K562 (cell line): ENCODE measurements around the gene MYL12A.

Source experiments
- CTCF ChIP-seq, 3 experiments: IDR thresholded peaks in 2 of 3; conservative IDR thresholded peaks in 1 of 3; 2 replicates each; pipeline ENCODE4 v1.5.1; 2011 to 2012; ENCODE audit warnings: low read length in 3 of 3, mild to moderate bottlenecking in 3 of 3, control low read depth in 2 of 3, improper control_type of control experiment in 1 of 3, inconsistent platforms in 1 of 3, low read depth in 1 of 3, mixed read lengths in 1 of 3, moderate library complexity in 1 of 3; ENCODE audit not compliant: insufficient read depth in 2 of 3
- HDAC2 ChIP-seq: fragments of 450-650 bp; IDR thresholded peaks from 2 replicates; pipeline ENCODE4 v1.6.1; 2016; ENCODE audit warnings: mild to moderate bottlenecking
- HINFP ChIP-seq: fragments of 450-650 bp; conservative IDR thresholded peaks from 2 replicates; pipeline ENCODE4 v1.6.1; 2016; ENCODE audit warnings: missing genetic modification characterization, low read depth, mild to moderate bottlenecking, control low read depth, missing compliant biosample characterization
- JUND ChIP-seq, 2 experiments: IDR thresholded peaks; 2 replicates in 1 of 2; 3 replicates in 1 of 2; pipeline ENCODE4 v1.6.1; 2011; ENCODE audit warnings: borderline replicate concordance in 2 of 2, low read depth in 2 of 2, low read length in 2 of 2, improper control_type of control experiment in 1 of 2, missing biosample characterization in 1 of 2, missing genetic modification characterization in 1 of 2, missing genetic modification reagents in 1 of 2
- MEIS2 ChIP-seq: fragments of 450-650 bp; IDR thresholded peaks from 2 replicates; pipeline ENCODE4 v1.6.1; 2014; ENCODE audit warnings: mild to moderate bottlenecking; ENCODE audit not compliant: partially characterized antibody
- NFIC ChIP-seq: fragments of 450-650 bp; IDR thresholded peaks from 2 replicates; pipeline ENCODE4 v1.6.1; 2017; ENCODE audit warnings: mild to moderate bottlenecking, inconsistent platforms
- POLR2A ChIP-seq: fragments of 450-650 bp; conservative IDR thresholded peaks from 2 replicates; pipeline ENCODE4 v1.6.1; 2016
- RFX5 ChIP-seq: IDR thresholded peaks from 2 replicates; pipeline ENCODE4 v1.6.1; 2011; ENCODE audit warnings: low read depth, mild to moderate bottlenecking, improper control_type of control experiment, low read length
- SRF ChIP-seq, 2 experiments: fragments of 250-450, 450-650 bp in 1 of 2; sonication (Bioruptor Pico) in 1 of 2; sonication (generic) in 1 of 2; formaldehyde crosslinking; IDR thresholded peaks; 2 replicates each; pipeline versions ENCODE4 v1.5.0 to v1.5.1; 2020 to 2022; ENCODE audit warnings: mild to moderate bottlenecking in 1 of 2, missing genetic modification reagents in 1 of 2
- ZBTB40 ChIP-seq, 2 experiments: fragments of 450-650 bp in 1 of 2; sonication (generic) in 1 of 2; formaldehyde crosslinking in 1 of 2; IDR thresholded peaks; 2 replicates each; pipeline versions ENCODE4 v1.7.1 to v1.9.0; 2016 to 2022; ENCODE audit warnings: inconsistent platforms in 1 of 2, mild to moderate bottlenecking in 1 of 2, missing genetic modification reagents in 1 of 2
- ZNF165 ChIP-seq: fragments of 250-450 bp; sonication (Bioruptor Pico); IDR thresholded peaks from 2 replicates; pipeline ENCODE4 v1.4.0; 2020; ENCODE audit warnings: borderline replicate concordance

GRCh38 chr18:3251963-3252277 is 4.3 kb downstream of the MYL12A start:
- TF ChIP-seq NFIC (no peak), HINFP (no peak), ZBTB40 (IDR thresholded peaks at IDR 0.05) (no peak), ZBTB40 (CRISPR knock-in tag; IDR thresholded peaks at IDR 0.05) (no peak), CTCF (IDR thresholded peaks at IDR 0.05 in 2 of 3, conservative IDR thresholded peaks at IDR 0.05 in 1 of 3; ENCODE audit: insufficient read depth in 2 of 3, low read depth in 1 of 3, low read length in 3 of 3) (no peak), HDAC2 (no peak), POLR2A (peak; percentile 57), ZNF165 (no peak), SRF (CRISPR knock-in tag; IDR thresholded peaks at IDR 0.05) (no peak), RFX5 (no peak), MEIS2 (no peak), JUND (IDR thresholded peaks at IDR 0.05; ENCODE audit: borderline replicate concordance, low read depth, low read length) (no peak), JUND (tag; IDR thresholded peaks at IDR 0.05; ENCODE audit: borderline replicate concordance, low read depth, low read length) (no peak)
